ENCODE measurements around the gene CRTC3. TPM values are rescaled to one million over a fixed set of nuclear protein-coding genes. Genes with fewer than 3 reads are reported as not detected.
A peak's percentile ranks its signal among the peaks of the same experiment; 100 is the strongest.

CRTC3 gene
- total RNA-seq, 2 experiments from 2014 or later, result 90.7 to 92.4 TPM

- Histone ChIP-seq H3K36me3 (ENCODE audit: insufficient read depth, low read length) (no peaks in the 10 kb centered on the region), H3K27me3 (ENCODE audit: control insufficient read depth in 1 of 2, insufficient read depth in 2 of 2, low read length in 2 of 2) (no peaks in the 10 kb centered on the region), H3K4me3 (ENCODE audit: low read length) (no peak overlapping the region), H3K27ac (ENCODE audit: low read depth in 1 of 2, low read length in 2 of 2) (no peak overlapping the region), H3K9me3 (ENCODE audit: control insufficient read depth in 1 of 2, insufficient read depth in 1 of 2, low read length in 2 of 2) (no peaks in the 10 kb centered on the region), H3K4me1 (ENCODE audit: insufficient read depth, low read length) (peaks cover 74% of the 10 kb centered on the region)
- ChIA-PET POLR2A (interaction anchor here (1.0 to 4.1 kb wide), 9 partner anchors 9 to 67 kb away, joined by 3 to 39 read pairs (median 9); partner anchors contain the start of gene CRTC3), CTCF (interaction anchor here (1.4 to 2.2 kb wide), 2 partner anchors 12 to 75 kb away, joined by 4 to 7 read pairs; no protein-coding TSS in a partner anchor)
- ATAC-seq (ENCODE audit: poor library complexity) (no peak), DNase-seq (no peak)
- intact Hi-C loops (cut with DNase I, micrococcal nuclease), result loop anchor here in 1 of 2 experiments (5.0 kb wide), 1 partner anchor 36 kb away; no protein-coding TSS in a partner anchor
- Mint-ChIP-seq H3K4me1 (ENCODE audit: low read depth) (peaks cover 98% of the 10 kb centered on the region), H3K27ac (peak overlapping the region; percentile 77), H3K27me3 (no peaks in the 10 kb centered on the region), H3K9me3 (no peaks in the 10 kb centered on the region), H3K36me3 (ENCODE audit: low read depth) (peaks cover 11% of the 10 kb centered on the region), H3K4me3 (peak overlapping the region; percentile 37)
- no peak for TF ChIP-seq CTCF (IDR thresholded peaks at IDR 0.05)
Measured at GRCh38 chr15:90572893-90573292, 43.2 kb downstream of the CRTC3 start.

- intact Hi-C loops (cut with DNase I, micrococcal nuclease), result loop anchor here in 1 of 2 experiments (2.0 to 5.0 kb wide), 2 partner anchors 14 to 35 kb away; no protein-coding TSS in a partner anchor
- H3K9me3 Mint-ChIP-seq, result no peaks in the 10 kb centered on the region
- no peaks in the 10 kb centered on the region for H3K27me3 Mint-ChIP-seq
- H3K36me3 ChIP-seq (ENCODE audit: insufficient read depth, low read length), result no peaks in the 10 kb centered on the region
- no peaks in the 10 kb centered on the region for H3K9me3 ChIP-seq (ENCODE audit: control insufficient read depth in 1 of 2, insufficient read depth in 1 of 2, low read length in 2 of 2)
- peaks cover 13% of the 10 kb centered on the region for H3K36me3 Mint-ChIP-seq (ENCODE audit: low read depth)
- no peak for ATAC-seq (ENCODE audit: poor library complexity)
- DNase-seq, result no peak
- H3K4me1 Mint-ChIP-seq (ENCODE audit: low read depth), result peaks cover 80% of the 10 kb centered on the region
- H3K4me1 ChIP-seq (ENCODE audit: insufficient read depth, low read length), result peaks cover 61% of the 10 kb centered on the region
- H3K27ac ChIP-seq (ENCODE audit: low read depth in 1 of 2, low read length in 2 of 2), result no peak overlapping the region
- CTCF ChIA-PET, result no interaction called here
- H3K27me3 ChIP-seq (ENCODE audit: control insufficient read depth in 1 of 2, insufficient read depth in 2 of 2, low read length in 2 of 2), result no peaks in the 10 kb centered on the region
- H3K4me3 Mint-ChIP-seq, result no peak overlapping the region
- POLR2A ChIA-PET, result interaction anchor here (0.9 to 1.8 kb wide), 5 partner anchors 11 to 47 kb away, joined by 3 to 5 read pairs (median 4); no protein-coding TSS in a partner anchor
- TF ChIP-seq CTCF (IDR thresholded peaks at IDR 0.05), result no peak
- H3K27ac Mint-ChIP-seq, result peak overlapping the region; percentile 77
- no peak overlapping the region for H3K4me3 ChIP-seq (ENCODE audit: low read length)
Measured at GRCh38 chr15:90576711-90577389, 47.1 kb downstream of the CRTC3 start.

GRCh38 chr15:90579213-90579612, 49.5 kb downstream of the CRTC3 start:
- H3K9me3 Mint-ChIP-seq, result no peaks in the 10 kb centered on the region
- H3K4me1 Mint-ChIP-seq (ENCODE audit: low read depth), result peaks cover 80% of the 10 kb centered on the region
- Histone ChIP-seq H3K9me3 (ENCODE audit: control insufficient read depth in 1 of 2, insufficient read depth in 1 of 2, low read length in 2 of 2) (no peaks in the 10 kb centered on the region), H3K4me1 (ENCODE audit: insufficient read depth, low read length) (peaks cover 60% of the 10 kb centered on the region), H3K27me3 (ENCODE audit: control insufficient read depth in 1 of 2, insufficient read depth in 2 of 2, low read length in 2 of 2) (no peaks in the 10 kb centered on the region), H3K27ac (ENCODE audit: low read depth in 1 of 2, low read length in 2 of 2) (no peak overlapping the region), H3K4me3 (ENCODE audit: low read length) (no peak overlapping the region), H3K36me3 (ENCODE audit: insufficient read depth, low read length) (peaks cover 5% of the 10 kb centered on the region)
- intact Hi-C loops (cut with DNase I, micrococcal nuclease), result loop anchor here in 1 of 2 experiments (2.0 to 5.0 kb wide), 2 partner anchors 14 to 33 kb away; no protein-coding TSS in a partner anchor
- no peak for DNase-seq
- ATAC-seq (ENCODE audit: poor library complexity), result no peak
- no peak for TF ChIP-seq CTCF (IDR thresholded peaks at IDR 0.05)
- ChIA-PET POLR2A (no interaction called here), CTCF (no interaction called here)
- H3K4me3 Mint-ChIP-seq, result no peak overlapping the region
- peaks cover 19% of the 10 kb centered on the region for H3K36me3 Mint-ChIP-seq (ENCODE audit: low read depth)
- peak overlapping the region; percentile 49 for H3K27ac Mint-ChIP-seq
- no peaks in the 10 kb centered on the region for H3K27me3 Mint-ChIP-seq

Data from CD4-positive, alpha-beta T cell (primary cell).